Putamen (tissue), 1 donor: ENCODE measurements around the gene PHF21B.
"Not testable (repeated sequence)": the region's sequence is repeated elsewhere in the genome, so short reads cannot be mapped to it uniquely, and the experiment has no call there.

Experiments
- DNase-seq: peaks from one replicate; pipeline ENCODE4 v3.0.0-alpha.2; 2016; ENCODE audit warnings: low spot score

The PHF21B gene

GRCh38 chr22:45009606-45010531 lies at the start of gene PHF21B:
PHF21B (minus strand) TSS chr22:45010005; CDS start chr22:45009549, 456 bp downstream.
- DNase-seq, result peak; percentile 55

GRCh38 chr22:45059296-45059695 lies 49.5 kb upstream of the PHF21B start:
- no peak for DNase-seq

GRCh38 chr22:45058622-45058912 lies 48.8 kb upstream of the PHF21B start:
- no peak for DNase-seq

- no peak for DNase-seq
Measured at GRCh38 chr22:45055936-45056335, 46.1 kb upstream of the PHF21B start.

GRCh38 chr22:45053571-45053970 lies 43.8 kb upstream of the PHF21B start:
- no peak for DNase-seq

- DNase-seq, result no peak
Measured at GRCh38 chr22:45053094-45053493, 43.3 kb upstream of the PHF21B start.

- DNase-seq, result not testable (repeated sequence)
Measured at GRCh38 chr22:45052665-45053064, 42.9 kb upstream of the PHF21B start.

- no peak for DNase-seq
Measured at GRCh38 chr22:45051946-45052345, 42.1 kb upstream of the PHF21B start.

GRCh38 chr22:45051419-45051818 lies 41.6 kb upstream of the PHF21B start:
- DNase-seq, result no peak

GRCh38 chr22:45047260-45047659 lies 37.5 kb upstream of the PHF21B start:
- no peak for DNase-seq

- DNase-seq, result no peak
Measured at GRCh38 chr22:45045208-45045607, 35.4 kb upstream of the PHF21B start.

GRCh38 chr22:45042263-45042662 lies 32.5 kb upstream of the PHF21B start:
- no peak for DNase-seq

GRCh38 chr22:45039133-45039532 lies 29.3 kb upstream of the PHF21B start:
- no peak for DNase-seq

- no peak for DNase-seq
Measured at GRCh38 chr22:45036154-45036553, 26.3 kb upstream of the PHF21B start.

GRCh38 chr22:45034821-45035220 lies 25.0 kb upstream of the PHF21B start:
- no peak for DNase-seq

GRCh38 chr22:45034156-45034555 lies 24.4 kb upstream of the PHF21B start:
- no peak for DNase-seq

GRCh38 chr22:45033136-45033535 lies 23.3 kb upstream of the PHF21B start:
- DNase-seq, result no peak

GRCh38 chr22:45031629-45032403 lies 22.0 kb upstream of the PHF21B start:
- no peak for DNase-seq

GRCh38 chr22:45029501-45029900 lies 19.7 kb upstream of the PHF21B start:
- no peak for DNase-seq

GRCh38 chr22:45026511-45026910 lies 16.7 kb upstream of the PHF21B start:
- DNase-seq, result no peak

GRCh38 chr22:45023431-45023830 lies 13.6 kb upstream of the PHF21B start:
- DNase-seq, result no peak

- DNase-seq, result no peak
Measured at GRCh38 chr22:45019861-45020655, 10.3 kb upstream of the PHF21B start.
